Measurements from ENCODE around the gene ADIRF.

- TF ChIP-seq CTCF (IDR thresholded peaks at IDR 0.05) (no peak), POLR2A (IDR thresholded peaks at IDR 0.05) (no peak), POLR2AphosphoS5 (IDR thresholded peaks at IDR 0.05) (no peak), EP300 (IDR thresholded peaks at IDR 0.05) (no peak)
Measured at GRCh38 chr10:86944907-86945306, 23.4 kb upstream of the ADIRF start.
